PC-9 (cell line): ENCODE data around the gene NEDD9. TPM values are rescaled to one million over a fixed set of nuclear protein-coding genes. Genes with fewer than 3 reads are reported as not detected.

ENCODE experiments used
- BruUV-seq: library from RNA; stranded (reverse); fragments of 400-500 nt; replicated peaks from 2 replicates; lab custom pipeline; 2021; lab: Mats Ljungman, UMichigan
- CTCF ChIA-PET: fragments of 300-600 bp; sonication (Branson Sonifier 250); formaldehyde crosslinking; loops from one replicate; lab custom pipeline; 2022; ENCODE audit warnings: antibody characterized with exemption; lab: Charles Lee
- POLR2A ChIA-PET: fragments of 300-600 bp; sonication (Branson Sonifier 250); formaldehyde crosslinking; loops from one replicate; lab custom pipeline; 2022; ENCODE audit warnings: antibody characterized with exemption; ENCODE audit not compliant: unreplicated experiment; lab: Charles Lee
- DNase-seq, 2 experiments: peaks; one replicate each; pipeline versions ENCODE4 v3.0.0 to v3.0.0-alpha.2; 2015 to 2022; ENCODE audit warnings: mixed read lengths in 1 of 2
- H2AFZ ChIP-seq: fragments of 200-600 bp; sonication (generic); 2 replicates; pipeline ENCODE4 v1.8.1; 2017; ENCODE audit warnings: antibody characterized with exemption
- H3F3A ChIP-seq: fragments of 200-600 bp; sonication (generic); 2 replicates; pipeline ENCODE4 v1.8.1; 2017; ENCODE audit warnings: antibody characterized with exemption, mild to moderate bottlenecking, low read depth; ENCODE audit not compliant: insufficient read depth
- H3K27ac ChIP-seq: fragments of 200-600 bp; sonication (generic); 2 replicates; pipeline ENCODE4 v1.6.1; 2016; ENCODE audit warnings: mixed run types
- H3K27me3 ChIP-seq: fragments of 200-600 bp; sonication (generic); 2 replicates; pipeline ENCODE4 v1.6.1; 2016; ENCODE audit warnings: low read depth, mixed run types; ENCODE audit not compliant: insufficient read depth
- H3K36me3 ChIP-seq: fragments of 200-600 bp; sonication (generic); 2 replicates; pipeline ENCODE4 v1.6.1; 2016; ENCODE audit warnings: low read depth, mixed run types
- H3K4me1 ChIP-seq: fragments of 200-600 bp; sonication (generic); replicated peaks from 2 replicates; pipeline ENCODE4 v1.6.1; 2016; ENCODE audit warnings: mixed run types; ENCODE audit not compliant: insufficient read depth
- H3K4me2 ChIP-seq: fragments of 200-600 bp; sonication (generic); 2 replicates; pipeline ENCODE4 v1.6.1; 2017; ENCODE audit warnings: mixed run types
- H3K4me3 ChIP-seq: fragments of 200-600 bp; sonication (generic); 2 replicates; pipeline ENCODE4 v1.6.1; 2016; ENCODE audit warnings: mixed run types
- H3K79me2 ChIP-seq: fragments of 200-600 bp; sonication (generic); 2 replicates; pipeline ENCODE4 v1.6.1; 2017; ENCODE audit warnings: low read depth, mixed run types
- H3K9me2 ChIP-seq: fragments of 200-600 bp; sonication (generic); 2 replicates; pipeline ENCODE4 v1.8.1; 2017; ENCODE audit warnings: mild to moderate bottlenecking; ENCODE audit not compliant: insufficient read depth
- H3K9me3 ChIP-seq: fragments of 200-600 bp; sonication (generic); 2 replicates; pipeline ENCODE4 v1.8.1; 2016; ENCODE audit warnings: low read depth; ENCODE audit not compliant: insufficient read depth
- H4K20me1 ChIP-seq: fragments of 200-600 bp; sonication (generic); 2 replicates; pipeline ENCODE4 v1.8.1; 2017; ENCODE audit not compliant: insufficient read depth
- CTCF ChIP-seq: fragments of 200-600 bp; sonication (generic); conservative IDR thresholded peaks from 2 replicates; pipeline ENCODE4 v1.6.1; 2017; ENCODE audit warnings: mixed run types, antibody characterized with exemption, mild to moderate bottlenecking, moderate library complexity
- EZH2 ChIP-seq: fragments of 200-600 bp; sonication (generic); IDR thresholded peaks from 2 replicates; pipeline ENCODE4 v1.8.0; 2017; ENCODE audit warnings: antibody characterized with exemption, low read depth
- intact Hi-C: fragments of 100-400 bp; cut with micrococcal nuclease; formaldehyde crosslinking; loops from one replicate; pipeline ENCODE4 v1.10.0; 2022; ENCODE audit not compliant: unreplicated experiment
- total RNA-seq: library from RNA; stranded (reverse); gene quantifications from 2 replicates; pipeline ENCODE4 v1.2.3, GENCODE V29; 2021

The NEDD9 gene
- total RNA-seq, 1 experiment from 2014 or later: 57.5 TPM

- intact Hi-C loops: loop anchor here (5.0 kb wide), 1 partner anchor 207 kb away; no protein-coding TSS in a partner anchor
These were observed 27.6 kb downstream of the NEDD9 start for GRCh38 chr6:11204794-11205366.

GRCh38 chr6:11204005-11204399, 28.5 kb downstream of the NEDD9 start:
- Histone ChIP-seq H3K4me1 (peaks cover 25% of the 10 kb centered on the region), H3K79me2 (peaks cover 52% of the 10 kb centered on the region), H3K4me3 (no peak overlapping the region), H3K27me3 (no peaks in the 10 kb centered on the region), H3F3A (peaks cover 25% of the 10 kb centered on the region), H3K27ac (no peak overlapping the region), H3K9me2 (no peaks in the 10 kb centered on the region), H3K36me3 (peaks cover 27% of the 10 kb centered on the region), H3K9me3 (no peaks in the 10 kb centered on the region), H2AFZ (no peak overlapping the region), H3K4me2 (no peak overlapping the region), H4K20me1 (no peaks in the 10 kb centered on the region)
- POLR2A ChIA-PET: no interaction called here
- no peak for DNase-seq
- intact Hi-C loops: no loop called here
- no peak for TF ChIP-seq EZH2
- TF ChIP-seq CTCF: no peak
- CTCF ChIA-PET: no interaction called here
- BruUV-seq: no TSS peak

More at GRCh38 chr6:11204794-11205366, 27.6 kb downstream of the NEDD9 start:
- H3K4me3 ChIP-seq: no peak overlapping the region
- H4K20me1 ChIP-seq: no peaks in the 10 kb centered on the region
- no TSS peak for BruUV-seq
- ChIA-PET POLR2A (no interaction called here), CTCF (no interaction called here)
- no peaks in the 10 kb centered on the region for H3K9me3 ChIP-seq
- no peak overlapping the region for H2AFZ ChIP-seq
- no peak overlapping the region for H3K4me2 ChIP-seq
- peaks cover 51% of the 10 kb centered on the region for H3K79me2 ChIP-seq
- TF ChIP-seq CTCF (no peak), EZH2 (no peak)
- H3K27me3 ChIP-seq: no peaks in the 10 kb centered on the region
- peaks cover 34% of the 10 kb centered on the region for H3K36me3 ChIP-seq
- no peaks in the 10 kb centered on the region for H3K9me2 ChIP-seq
- peaks cover 25% of the 10 kb centered on the region for H3F3A ChIP-seq
- no peak for DNase-seq
- peaks cover 25% of the 10 kb centered on the region for H3K4me1 ChIP-seq
- H3K27ac ChIP-seq: no peak overlapping the region

GRCh38 chr6:11203306-11204004, 29.0 kb downstream of the NEDD9 start:
- Histone ChIP-seq H3F3A (peaks cover 24% of the 10 kb centered on the region), H3K79me2 (peaks cover 55% of the 10 kb centered on the region), H3K27me3 (no peaks in the 10 kb centered on the region), H3K4me2 (no peak overlapping the region), H3K4me1 (peaks cover 25% of the 10 kb centered on the region), H4K20me1 (no peaks in the 10 kb centered on the region), H3K9me2 (no peaks in the 10 kb centered on the region), H3K9me3 (no peaks in the 10 kb centered on the region), H3K36me3 (peaks cover 27% of the 10 kb centered on the region), H3K4me3 (no peak overlapping the region), H3K27ac (no peak overlapping the region), H2AFZ (no peak overlapping the region)
- DNase-seq: no peak
- ChIA-PET CTCF (no interaction called here), POLR2A (interaction anchor here (0.7 kb wide), 1 partner anchor 225 kb away, joined by 3 read pairs; no protein-coding TSS in a partner anchor)
- no TSS peak for BruUV-seq
- intact Hi-C loops: no loop called here
- TF ChIP-seq EZH2 (no peak), CTCF (no peak)
